Measurements from ENCODE around the gene ACR. TPM values are rescaled to one million over a fixed set of nuclear protein-coding genes. Genes with fewer than 3 reads are reported as not detected.

The ACR gene
- total RNA-seq, 1 donor from 2014 or later, result not detected

DNA sequence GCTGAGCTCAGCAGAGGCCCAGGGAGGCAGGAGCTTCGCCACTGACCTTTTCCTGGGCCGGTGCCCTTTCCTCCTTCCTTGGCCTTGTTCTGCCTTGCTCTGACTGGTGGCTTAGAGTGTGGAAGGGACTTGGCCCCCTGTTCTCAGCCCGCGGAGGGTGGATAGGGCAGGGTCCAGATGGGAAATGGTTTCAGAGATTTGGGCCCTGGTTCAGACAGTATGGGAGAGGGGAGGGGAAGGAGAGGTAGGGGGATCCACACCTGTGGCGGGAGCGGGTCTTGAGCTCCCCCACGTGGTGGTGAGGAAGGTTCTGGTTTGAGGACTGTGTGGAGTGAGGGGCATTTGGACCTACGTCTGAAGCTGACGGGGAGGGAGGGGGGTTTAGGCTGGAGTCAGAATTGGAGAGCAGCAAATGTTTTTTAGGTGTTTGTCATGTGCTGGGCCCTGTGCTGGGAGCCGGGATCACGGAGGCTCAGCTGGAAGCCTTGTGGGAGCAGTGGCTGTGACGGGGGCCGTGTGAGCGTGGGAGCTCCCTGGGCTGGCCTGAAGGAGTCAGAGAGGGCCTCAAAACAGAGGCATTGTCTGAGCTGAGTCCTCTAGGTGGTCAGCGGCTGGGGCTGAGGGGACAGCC, 38.1 kb upstream of the ACR start:
- no peak overlapping the region for H3K4me3 ChIP-seq
- no peak overlapping the region for H3K27ac ChIP-seq
- peaks cover 5% of the 10 kb centered on the region for H3K27me3 Mint-ChIP-seq (ENCODE audit: insufficient read depth, low read depth)
- H2AFZ ChIP-seq (replicated peaks), result no peak overlapping the region
- peaks cover 16% of the 10 kb centered on the region for H3K36me3 Mint-ChIP-seq
- no peak overlapping the region for H3K4me2 ChIP-seq
- peaks cover 23% of the 10 kb centered on the region for H3K27me3 ChIP-seq
- H3K4me1 Mint-ChIP-seq, result peaks cover 37% of the 10 kb centered on the region
- no peaks in the 10 kb centered on the region for H3K79me2 ChIP-seq (ENCODE audit: low read depth)
- H3F3A ChIP-seq (ENCODE audit: low read depth), result peaks cover 26% of the 10 kb centered on the region
- H3K9me3 ChIP-seq (ENCODE audit: low read depth), result no peaks in the 10 kb centered on the region
- H3K9me3 Mint-ChIP-seq, result no peaks in the 10 kb centered on the region
- TF ChIP-seq EZH2 (IDR thresholded peaks at IDR 0.05), result no peak
- TF ChIP-seq, protein P1, sequence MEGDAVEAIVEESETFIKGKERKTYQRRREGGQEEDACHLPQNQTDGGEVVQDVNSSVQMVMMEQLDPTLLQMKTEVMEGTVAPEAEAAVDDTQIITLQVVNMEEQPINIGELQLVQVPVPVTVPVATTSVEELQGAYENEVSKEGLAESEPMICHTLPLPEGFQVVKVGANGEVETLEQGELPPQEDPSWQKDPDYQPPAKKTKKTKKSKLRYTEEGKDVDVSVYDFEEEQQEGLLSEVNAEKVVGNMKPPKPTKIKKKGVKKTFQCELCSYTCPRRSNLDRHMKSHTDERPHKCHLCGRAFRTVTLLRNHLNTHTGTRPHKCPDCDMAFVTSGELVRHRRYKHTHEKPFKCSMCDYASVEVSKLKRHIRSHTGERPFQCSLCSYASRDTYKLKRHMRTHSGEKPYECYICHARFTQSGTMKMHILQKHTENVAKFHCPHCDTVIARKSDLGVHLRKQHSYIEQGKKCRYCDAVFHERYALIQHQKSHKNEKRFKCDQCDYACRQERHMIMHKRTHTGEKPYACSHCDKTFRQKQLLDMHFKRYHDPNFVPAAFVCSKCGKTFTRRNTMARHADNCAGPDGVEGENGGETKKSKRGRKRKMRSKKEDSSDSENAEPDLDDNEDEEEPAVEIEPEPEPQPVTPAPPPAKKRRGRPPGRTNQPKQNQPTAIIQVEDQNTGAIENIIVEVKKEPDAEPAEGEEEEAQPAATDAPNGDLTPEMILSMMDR (IDR thresholded peaks at IDR 0.05), result peak; percentile 52
- H3K27ac Mint-ChIP-seq, result no peak overlapping the region
- H3K9ac ChIP-seq, result no peak overlapping the region
- peaks cover 6% of the 10 kb centered on the region for H3K4me1 ChIP-seq
- H3K4me3 Mint-ChIP-seq, result peak overlapping the region; percentile 46
- no peaks in the 10 kb centered on the region for H3K36me3 ChIP-seq
- peak; percentile 62 for DNase-seq (ENCODE audit: low spot score)
- H4K20me1 ChIP-seq (ENCODE audit: low read depth), result peaks cover 25% of the 10 kb centered on the region

DNA sequence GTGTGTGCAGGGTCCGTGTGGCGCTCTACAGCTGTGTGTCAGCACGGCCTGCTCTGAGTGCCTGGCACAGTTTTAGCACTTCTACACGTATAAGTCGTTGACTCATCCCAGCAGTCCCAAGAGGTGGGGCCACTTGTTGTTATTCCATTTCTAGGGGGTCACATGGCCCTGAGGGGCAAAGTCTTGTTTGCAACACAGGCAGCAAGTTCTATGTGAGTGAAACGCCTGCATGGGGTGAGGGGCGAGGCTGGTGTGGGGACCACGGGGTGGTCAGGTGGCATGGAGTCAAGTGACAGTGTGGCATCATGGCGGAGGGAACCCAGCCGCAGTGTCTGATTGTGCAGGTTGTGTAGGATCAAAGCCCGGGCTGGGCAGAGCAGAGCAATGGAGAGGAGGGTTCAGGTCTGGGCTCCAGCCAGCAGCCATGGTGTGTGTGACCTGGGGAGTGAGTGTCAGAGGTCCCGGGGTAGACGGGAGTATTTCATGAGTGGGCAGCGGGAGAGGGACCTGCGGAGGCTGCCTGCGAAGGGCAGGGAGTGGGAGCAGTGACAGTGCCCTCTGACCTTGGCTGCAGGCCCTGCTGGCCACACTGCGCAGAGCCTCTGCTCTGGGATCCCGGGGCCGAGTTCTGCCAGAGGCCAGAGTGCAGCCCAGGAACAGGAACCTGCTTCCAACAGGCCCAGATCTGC, 37.5 kb upstream of the ACR start:
- peaks cover 23% of the 10 kb centered on the region for H3K27me3 ChIP-seq
- H2AFZ ChIP-seq (replicated peaks), result no peak overlapping the region
- H3K9ac ChIP-seq, result no peak overlapping the region
- no peak for TF ChIP-seq EZH2 (IDR thresholded peaks at IDR 0.05)
- TF ChIP-seq EZH2phosphoT487 (IDR thresholded peaks at IDR 0.05), result no peak
- TF ChIP-seq, protein P1 (IDR thresholded peaks at IDR 0.05), result no peak
- H3F3A ChIP-seq (ENCODE audit: low read depth), result peaks cover 28% of the 10 kb centered on the region
- H3K79me2 ChIP-seq (ENCODE audit: low read depth), result no peaks in the 10 kb centered on the region
- H3K4me1 Mint-ChIP-seq, result peaks cover 42% of the 10 kb centered on the region
- H3K36me3 ChIP-seq, result no peaks in the 10 kb centered on the region
- peak overlapping the region; percentile 55 for H3K4me3 Mint-ChIP-seq
- peaks cover 8% of the 10 kb centered on the region for H3K27me3 Mint-ChIP-seq (ENCODE audit: insufficient read depth, low read depth)
- no peak overlapping the region for H3K4me2 ChIP-seq
- no peak overlapping the region for H3K4me3 ChIP-seq
- peak overlapping the region; percentile 9 for H3K27ac Mint-ChIP-seq
- peaks cover 10% of the 10 kb centered on the region for H3K4me1 ChIP-seq
- no peaks in the 10 kb centered on the region for H3K9me3 Mint-ChIP-seq
- no peak overlapping the region for H3K27ac ChIP-seq
- H4K20me1 ChIP-seq (ENCODE audit: low read depth), result peaks cover 26% of the 10 kb centered on the region
- H3K36me3 Mint-ChIP-seq, result peaks cover 16% of the 10 kb centered on the region
- no peaks in the 10 kb centered on the region for H3K9me3 ChIP-seq (ENCODE audit: low read depth)
- DNase-seq (ENCODE audit: low spot score), result no peak

DNA sequence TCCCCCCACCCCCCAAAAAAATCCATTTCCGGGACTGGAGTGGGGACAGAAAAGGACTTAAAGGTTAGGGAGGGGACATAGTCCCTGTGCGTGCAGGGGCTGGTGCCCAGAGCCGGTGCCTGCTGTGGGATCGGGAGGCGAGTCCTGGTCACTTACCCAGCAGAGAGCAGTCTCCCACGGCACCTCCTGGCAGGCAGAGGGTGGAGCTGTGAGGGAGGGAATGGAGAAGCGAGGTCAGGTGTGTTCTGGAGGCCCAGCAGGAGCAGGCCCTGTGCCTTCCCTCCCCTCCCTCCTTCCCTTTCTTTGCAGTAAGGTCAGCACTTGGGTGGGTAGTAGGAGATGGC, 37.0 kb upstream of the ACR start:
- H3K36me3 ChIP-seq, result no peaks in the 10 kb centered on the region
- no peak for DNase-seq (ENCODE audit: low spot score)
- H3K27me3 Mint-ChIP-seq (ENCODE audit: insufficient read depth, low read depth), result peaks cover 6% of the 10 kb centered on the region
- H2AFZ ChIP-seq (replicated peaks), result no peak overlapping the region
- no peaks in the 10 kb centered on the region for H3K79me2 ChIP-seq (ENCODE audit: low read depth)
- H3K9me3 ChIP-seq (ENCODE audit: low read depth), result no peaks in the 10 kb centered on the region
- no peak overlapping the region for H3K27ac ChIP-seq
- H3F3A ChIP-seq (ENCODE audit: low read depth), result peaks cover 23% of the 10 kb centered on the region
- peaks cover 39% of the 10 kb centered on the region for H3K4me1 Mint-ChIP-seq
- no peak overlapping the region for H3K9ac ChIP-seq
- H3K4me3 Mint-ChIP-seq, result no peak overlapping the region
- H3K4me3 ChIP-seq, result no peak overlapping the region
- peaks cover 26% of the 10 kb centered on the region for H4K20me1 ChIP-seq (ENCODE audit: low read depth)
- TF ChIP-seq EZH2 (IDR thresholded peaks at IDR 0.05), result no peak
- TF ChIP-seq, protein P1 (IDR thresholded peaks at IDR 0.05), result no peak
- TF ChIP-seq EZH2phosphoT487 (IDR thresholded peaks at IDR 0.05), result no peak
- H3K4me2 ChIP-seq, result no peak overlapping the region
- no peak overlapping the region for H3K27ac Mint-ChIP-seq
- H3K4me1 ChIP-seq, result peaks cover 15% of the 10 kb centered on the region
- peaks cover 23% of the 10 kb centered on the region for H3K27me3 ChIP-seq
- H3K36me3 Mint-ChIP-seq, result peaks cover 16% of the 10 kb centered on the region
- no peaks in the 10 kb centered on the region for H3K9me3 Mint-ChIP-seq
